CD4-positive, alpha-beta T cell treated with Interleukin-4 for 4 hours (primary cell): ENCODE results near the gene C16orf90.

ENCODE experiments used
- DNase-seq: peaks from one replicate; pipeline ENCODE4 v3.0.0-alpha.2; 2020

C16orf90 gene

GRCh38 chr16:3461151-3461550 lies 34.1 kb downstream of the C16orf90 start:
- peak; percentile 36 for DNase-seq

GRCh38 chr16:3460585-3460984 lies 34.7 kb downstream of the C16orf90 start:
- no peak for DNase-seq

- DNase-seq, result no peak
Measured at GRCh38 chr16:3460121-3460520, 35.2 kb downstream of the C16orf90 start.

GRCh38 chr16:3459401-3460090 lies 35.7 kb downstream of the C16orf90 start:
- DNase-seq, result no peak

- DNase-seq, result peak; percentile 36
Measured at GRCh38 chr16:3458852-3459361, 36.4 kb downstream of the C16orf90 start.

- DNase-seq, result no peak
Measured at GRCh38 chr16:3458278-3458851, 36.9 kb downstream of the C16orf90 start.

- DNase-seq, result peak; percentile 83
Measured at GRCh38 chr16:3457434-3458252, 37.6 kb downstream of the C16orf90 start.

- DNase-seq, result no peak
Measured at GRCh38 chr16:3454631-3455147, 40.6 kb downstream of the C16orf90 start.

GRCh38 chr16:3454093-3454492 lies 41.2 kb downstream of the C16orf90 start:
- no peak for DNase-seq

GRCh38 chr16:3444032-3444388 lies 51.3 kb downstream of the C16orf90 start:
- DNase-seq, result no peak
